NCI-H128 (cell line): ENCODE results near the gene SLC35F1.

ENCODE experiments used
- DNase-seq: peaks from one replicate; lab custom pipeline; 2025; ENCODE audit not compliant: unreplicated experiment; lab: John Stamatoyannopoulos, UW

Gene SLC35F1

GRCh38 chr6:118186672-118187567 lies 279.9 kb downstream of the SLC35F1 start:
- DNase-seq: no peak

- DNase-seq: no peak
Observed at GRCh38 chr6:118187568-118188164, 280.6 kb downstream of the SLC35F1 start.

GRCh38 chr6:118188561-118188960 lies 281.5 kb downstream of the SLC35F1 start:
- no peak for DNase-seq

- DNase-seq: no peak
Observed at GRCh38 chr6:118197539-118197938, 290.5 kb downstream of the SLC35F1 start.

- DNase-seq: no peak
Observed at GRCh38 chr6:118198746-118199145, 291.7 kb downstream of the SLC35F1 start.

- DNase-seq: no peak
Observed at GRCh38 chr6:118200160-118200559, 293.1 kb downstream of the SLC35F1 start.

GRCh38 chr6:118202517-118202916 lies 295.5 kb downstream of the SLC35F1 start:
- DNase-seq: no peak

- no peak for DNase-seq
Observed at GRCh38 chr6:118203545-118203944, 296.5 kb downstream of the SLC35F1 start.

GRCh38 chr6:118206221-118206620 lies 299.2 kb downstream of the SLC35F1 start:
- DNase-seq: no peak

GRCh38 chr6:118207947-118208346 lies 300.9 kb downstream of the SLC35F1 start:
- DNase-seq: peak; percentile 63

GRCh38 chr6:118212451-118213173 lies 305.5 kb downstream of the SLC35F1 start:
- DNase-seq: no peak

- no peak for DNase-seq
Observed at GRCh38 chr6:118215269-118215668, 308.2 kb downstream of the SLC35F1 start.

- DNase-seq: no peak
Observed at GRCh38 chr6:118216751-118217150, 309.7 kb downstream of the SLC35F1 start.

GRCh38 chr6:118218156-118218555 lies 311.1 kb downstream of the SLC35F1 start:
- no peak for DNase-seq

GRCh38 chr6:118220429-118221128 lies 313.5 kb downstream of the SLC35F1 start:
- DNase-seq: no peak

- no peak for DNase-seq
Observed at GRCh38 chr6:118223316-118223715, 316.3 kb downstream of the SLC35F1 start.

GRCh38 chr6:118228886-118229285 lies 321.8 kb downstream of the SLC35F1 start:
- DNase-seq: no peak

GRCh38 chr6:118240878-118241528 lies 333.9 kb downstream of the SLC35F1 start:
- no peak for DNase-seq

GRCh38 chr6:118246406-118246805 lies 339.3 kb downstream of the SLC35F1 start:
- DNase-seq: no peak

- DNase-seq: no peak
Observed at GRCh38 chr6:118248171-118248570, 341.1 kb downstream of the SLC35F1 start.

- no peak for DNase-seq
Observed at GRCh38 chr6:118249680-118250079, 342.6 kb downstream of the SLC35F1 start.
